Keratinocyte (primary cell): ENCODE data around the gene TIAM2.

Experiments
- EZH2 ChIP-seq: IDR thresholded peaks from one replicate; pipeline ENCODE4 v1.6.1; 2012; ENCODE audit warnings: inconsistent platforms, mild to moderate bottlenecking, low read length, moderate library complexity
- TF ChIP-seq, protein P1 (sequence below), 3 experiments: IDR thresholded peaks in 1 of 3; conservative IDR thresholded peaks in 1 of 3; optimal IDR thresholded peaks in 1 of 3; 2 replicates in 2 of 3; 3 replicates in 1 of 3; pipeline versions ENCODE3 to v1.5.1; 2011; ENCODE audit warnings: low read length in 3 of 3, mild to moderate bottlenecking in 3 of 3, moderate library complexity in 2 of 3, control low read depth in 1 of 3, inconsistent platforms in 1 of 3; ENCODE audit not compliant: insufficient read depth in 2 of 3; ENCODE audit errors: extremely low read depth in 1 of 3

DNA sequence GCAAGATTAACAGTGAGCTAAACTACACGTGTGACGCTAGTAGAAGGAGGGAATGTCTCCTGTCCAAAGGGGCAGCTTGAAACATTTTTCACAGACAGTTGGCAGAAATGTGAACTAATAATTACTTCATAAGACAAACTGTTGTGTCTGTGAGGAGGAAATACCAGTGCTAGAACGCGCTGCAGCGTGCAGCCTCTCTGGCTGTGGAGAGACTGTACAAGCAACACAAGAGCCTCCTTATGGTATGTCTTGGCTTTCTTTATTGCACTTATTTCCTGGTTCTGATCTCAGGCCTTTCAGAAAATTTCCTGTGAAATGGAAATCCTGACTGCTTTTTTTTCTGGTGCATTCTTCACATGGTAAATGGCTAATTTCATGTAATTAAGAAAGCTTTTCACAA, 25.3 kb upstream of the TIAM2 start:
- TF ChIP-seq, protein P1, sequence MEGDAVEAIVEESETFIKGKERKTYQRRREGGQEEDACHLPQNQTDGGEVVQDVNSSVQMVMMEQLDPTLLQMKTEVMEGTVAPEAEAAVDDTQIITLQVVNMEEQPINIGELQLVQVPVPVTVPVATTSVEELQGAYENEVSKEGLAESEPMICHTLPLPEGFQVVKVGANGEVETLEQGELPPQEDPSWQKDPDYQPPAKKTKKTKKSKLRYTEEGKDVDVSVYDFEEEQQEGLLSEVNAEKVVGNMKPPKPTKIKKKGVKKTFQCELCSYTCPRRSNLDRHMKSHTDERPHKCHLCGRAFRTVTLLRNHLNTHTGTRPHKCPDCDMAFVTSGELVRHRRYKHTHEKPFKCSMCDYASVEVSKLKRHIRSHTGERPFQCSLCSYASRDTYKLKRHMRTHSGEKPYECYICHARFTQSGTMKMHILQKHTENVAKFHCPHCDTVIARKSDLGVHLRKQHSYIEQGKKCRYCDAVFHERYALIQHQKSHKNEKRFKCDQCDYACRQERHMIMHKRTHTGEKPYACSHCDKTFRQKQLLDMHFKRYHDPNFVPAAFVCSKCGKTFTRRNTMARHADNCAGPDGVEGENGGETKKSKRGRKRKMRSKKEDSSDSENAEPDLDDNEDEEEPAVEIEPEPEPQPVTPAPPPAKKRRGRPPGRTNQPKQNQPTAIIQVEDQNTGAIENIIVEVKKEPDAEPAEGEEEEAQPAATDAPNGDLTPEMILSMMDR (optimal IDR thresholded peaks at IDR 0.05 in 1 of 3, IDR thresholded peaks at IDR 0.05 in 1 of 3, conservative IDR thresholded peaks at IDR 0.05 in 1 of 3; ENCODE audit: extremely low read depth in 1 of 3, insufficient read depth in 2 of 3, low read length in 3 of 3): no peak
- no peak for TF ChIP-seq EZH2
